ENCODE measurements around the gene NDUFA3. TPM values are rescaled to one million over a fixed set of nuclear protein-coding genes. Genes with fewer than 3 reads are reported as not detected.

Gene NDUFA3
- polyA plus RNA-seq, 3 donors from 2014 or later: 367 to 704 (median 506) TPM

GRCh38 chr19:54137699-54138488 lies 35.2 kb downstream of the NDUFA3 start, which contains the start of gene CNOT3:
Gene CNOT3 (plus strand): TSS chr19:54137762. CDS start chr19:54142979, 5,217 bp downstream.
- peak within 1 kb of the TSS; percentile 86 to 93 (median 92) for H3K27ac Mint-ChIP-seq
- peak; percentile 37 to 54 (median 46) for DNase-seq
- no peaks in the 10 kb centered on the region for H3K9me3 Mint-ChIP-seq
- peaks cover 42 to 55% of the 10 kb centered on the region in 2 donors for H3K4me1 Mint-ChIP-seq
- H3K27me3 Mint-ChIP-seq (ENCODE audit: low read depth in 3 of 3): peaks cover 10 to 18% (median 14%) of the 10 kb centered on the region in 3 donors
- H3K4me3 Mint-ChIP-seq: peak within 1 kb of the TSS; percentile 87 to 94 (median 90)
- H3K36me3 Mint-ChIP-seq: peaks cover 0 to 2% (median 0%) of the 10 kb centered on the region in 3 donors

- Mint-ChIP-seq H3K27ac (peak overlapping the region; percentile 67 to 92 (median 89)), H3K4me3 (peak overlapping the region; percentile 81 to 91 (median 87)), H3K27me3 (ENCODE audit: low read depth in 3 of 3) (peaks cover 10 to 20% (median 12%) of the 10 kb centered on the region in 3 donors), H3K9me3 (no peaks in the 10 kb centered on the region), H3K4me1 (peaks cover 42 to 55% of the 10 kb centered on the region in 2 donors), H3K36me3 (peaks cover under 1 to 9% (median 3%) of the 10 kb centered on the region in 3 donors)
- DNase-seq: peak in 1 of 3 donors; percentile 14
Measured at GRCh38 chr19:54138489-54139256, 36.0 kb downstream of the NDUFA3 start.

- peaks cover 34 to 49% of the 10 kb centered on the region in 2 donors for H3K4me1 Mint-ChIP-seq
- no peak for DNase-seq
- H3K36me3 Mint-ChIP-seq: peaks cover 9 to 25% (median 18%) of the 10 kb centered on the region in 3 donors
- H3K27me3 Mint-ChIP-seq (ENCODE audit: low read depth in 3 of 3): peaks cover 8 to 19% (median 10%) of the 10 kb centered on the region in 3 donors
- H3K27ac Mint-ChIP-seq: peak overlapping the region in 2 of 6 donors; percentile 35 to 56
- H3K4me3 Mint-ChIP-seq: peak overlapping the region in 1 of 5 donors; percentile 35
- H3K9me3 Mint-ChIP-seq: no peaks in the 10 kb centered on the region
Measured at GRCh38 chr19:54141356-54141755, 38.7 kb downstream of the NDUFA3 start.

- Mint-ChIP-seq H3K9me3 (no peaks in the 10 kb centered on the region), H3K27me3 (ENCODE audit: low read depth in 3 of 3) (peaks cover 4 to 13% (median 8%) of the 10 kb centered on the region in 3 donors), H3K4me3 (peak overlapping the region in 1 of 5 donors; percentile 12), H3K27ac (peak overlapping the region in 3 of 6 donors; percentile 0 to 78 (median 2)), H3K36me3 (peaks cover 9 to 32% (median 18%) of the 10 kb centered on the region in 3 donors), H3K4me1 (peaks cover 29 to 43% of the 10 kb centered on the region in 2 donors)
- DNase-seq: no peak
Measured at GRCh38 chr19:54142166-54142780, 39.6 kb downstream of the NDUFA3 start.

GRCh38 chr19:54145541-54146158 lies 43.0 kb downstream of the NDUFA3 start:
- Mint-ChIP-seq H3K27ac (no peak overlapping the region), H3K4me3 (no peak overlapping the region), H3K4me1 (peaks cover 8 to 20% of the 10 kb centered on the region in 2 donors), H3K36me3 (peaks cover 11 to 37% (median 18%) of the 10 kb centered on the region in 3 donors), H3K27me3 (ENCODE audit: low read depth in 3 of 3) (peaks cover 0 to 9% (median 0%) of the 10 kb centered on the region in 3 donors), H3K9me3 (no peaks in the 10 kb centered on the region)
- no peak for DNase-seq

GRCh38 chr19:54147676-54148075 lies 45.0 kb downstream of the NDUFA3 start:
- peaks cover 11 to 41% (median 18%) of the 10 kb centered on the region in 3 donors for H3K36me3 Mint-ChIP-seq
- DNase-seq: no peak
- peaks cover 0 to 2% of the 10 kb centered on the region in 2 donors for H3K4me1 Mint-ChIP-seq
- H3K9me3 Mint-ChIP-seq: no peaks in the 10 kb centered on the region
- peaks cover 0 to 6% (median 0%) of the 10 kb centered on the region in 3 donors for H3K27me3 Mint-ChIP-seq (ENCODE audit: low read depth in 3 of 3)
- H3K4me3 Mint-ChIP-seq: no peak overlapping the region
- H3K27ac Mint-ChIP-seq: peak overlapping the region in 1 of 6 donors; percentile 17

GRCh38 chr19:54148158-54148557 lies 45.5 kb downstream of the NDUFA3 start:
- Mint-ChIP-seq H3K4me1 (peaks cover 0 to 2% of the 10 kb centered on the region in 2 donors), H3K36me3 (peaks cover 11 to 37% (median 18%) of the 10 kb centered on the region in 3 donors), H3K9me3 (no peaks in the 10 kb centered on the region), H3K27ac (no peak overlapping the region), H3K27me3 (ENCODE audit: low read depth in 3 of 3) (peaks cover under 1 to 7% (median 1%) of the 10 kb centered on the region in 3 donors), H3K4me3 (no peak overlapping the region)
- DNase-seq: no peak

GRCh38 chr19:54149021-54149812 lies 46.6 kb downstream of the NDUFA3 start:
- H3K36me3 Mint-ChIP-seq: peaks cover 6 to 31% (median 10%) of the 10 kb centered on the region in 3 donors
- H3K27me3 Mint-ChIP-seq (ENCODE audit: low read depth in 3 of 3): peaks cover 2 to 6% (median 3%) of the 10 kb centered on the region in 3 donors
- no peaks in the 10 kb centered on the region for H3K9me3 Mint-ChIP-seq
- H3K4me1 Mint-ChIP-seq: peaks cover 0 to 3% of the 10 kb centered on the region in 2 donors
- no peak overlapping the region for H3K4me3 Mint-ChIP-seq
- peak overlapping the region in 2 of 6 donors; percentile 19 to 23 for H3K27ac Mint-ChIP-seq
- no peak for DNase-seq

GRCh38 chr19:54151362-54152035 lies 48.8 kb downstream of the NDUFA3 start:
- no peaks in the 10 kb centered on the region for H3K9me3 Mint-ChIP-seq
- H3K4me1 Mint-ChIP-seq: peaks cover 0 to 8% of the 10 kb centered on the region in 2 donors
- peaks cover 3 to 33% (median 9%) of the 10 kb centered on the region in 3 donors for H3K36me3 Mint-ChIP-seq
- H3K27ac Mint-ChIP-seq: peak overlapping the region in 2 of 6 donors; percentile 40 to 88
- H3K27me3 Mint-ChIP-seq (ENCODE audit: low read depth in 3 of 3): peaks cover 2 to 6% (median 2%) of the 10 kb centered on the region in 3 donors
- no peak for DNase-seq
- H3K4me3 Mint-ChIP-seq: no peak overlapping the region

GRCh38 chr19:54152267-54152666 lies 49.6 kb downstream of the NDUFA3 start:
- Mint-ChIP-seq H3K9me3 (no peaks in the 10 kb centered on the region), H3K27ac (no peak overlapping the region), H3K27me3 (ENCODE audit: low read depth in 3 of 3) (peaks cover 2 to 6% (median 2%) of the 10 kb centered on the region in 3 donors), H3K4me1 (peaks cover 7 to 10% of the 10 kb centered on the region in 2 donors), H3K36me3 (peaks cover 6 to 33% (median 14%) of the 10 kb centered on the region in 3 donors), H3K4me3 (no peak overlapping the region)
- no peak for DNase-seq

- no peaks in the 10 kb centered on the region for H3K9me3 Mint-ChIP-seq
- H3K36me3 Mint-ChIP-seq: peaks cover 6 to 33% (median 14%) of the 10 kb centered on the region in 3 donors
- peaks cover 8 to 11% of the 10 kb centered on the region in 2 donors for H3K4me1 Mint-ChIP-seq
- peak overlapping the region in 4 of 6 donors; percentile 41 to 70 (median 52) for H3K27ac Mint-ChIP-seq
- peaks cover 2 to 6% (median 2%) of the 10 kb centered on the region in 3 donors for H3K27me3 Mint-ChIP-seq (ENCODE audit: low read depth in 3 of 3)
- no peak overlapping the region for H3K4me3 Mint-ChIP-seq
- DNase-seq: no peak
Measured at GRCh38 chr19:54152878-54153524, 50.3 kb downstream of the NDUFA3 start.

Data from immature natural killer cell (primary cell).